Dermis microvascular lymphatic vessel endothelial cell (primary cell): ENCODE results near the gene BCL7B. TPM values are rescaled to one million over a fixed set of nuclear protein-coding genes. Genes with fewer than 3 reads are reported as not detected.
"Not testable (repeated sequence)": the region's sequence is repeated elsewhere in the genome, so short reads cannot be mapped to it uniquely, and the experiment has no call there.

Source experiments
- DNase-seq, 2 donors: peaks; one replicate each; pipeline versions ENCODE4 v3.0.0 to v3.0.0-alpha.2; 2010; ENCODE audit warnings: low read depth in 2 of 2
- total RNA-seq: library from RNA; depleted of rRNA; stranded (reverse); fragments of >200 nt; gene quantifications from 2 replicates; pipeline ENCODE4 v1.2.1, GENCODE V29; 2014

Gene BCL7B
- total RNA-seq, 1 donor from 2014 or later: 21.3 TPM

- DNase-seq: not testable (repeated sequence)
Measured at GRCh38 chr7:73535918-73536317, 21.6 kb downstream of the BCL7B start.

GRCh38 chr7:73533742-73534141, 23.7 kb downstream of the BCL7B start:
- DNase-seq: no peak

- DNase-seq: no peak
Measured at GRCh38 chr7:73532224-73532623, 25.3 kb downstream of the BCL7B start.

- DNase-seq: no peak
Measured at GRCh38 chr7:73530800-73531199, 26.7 kb downstream of the BCL7B start.

- peak; percentile 38 to 50 for DNase-seq
Measured at GRCh38 chr7:73526896-73527821, 30.3 kb downstream of the BCL7B start.

GRCh38 chr7:73526158-73526494, 31.4 kb downstream of the BCL7B start:
- not testable (repeated sequence) for DNase-seq

- peak; percentile 95 to 99 for DNase-seq
Measured at GRCh38 chr7:73522105-73522872, 35.2 kb downstream of the BCL7B start, which contains the start of gene BAZ1B. Gene BAZ1B (minus strand): TSS chr7:73522293. CDS start chr7:73521933, 360 bp downstream.

GRCh38 chr7:73521636-73522104, 35.8 kb downstream of the BCL7B start:
- no peak for DNase-seq

GRCh38 chr7:73520673-73521635, 36.5 kb downstream of the BCL7B start:
- peak in 1 of 2 donors; percentile 9 for DNase-seq

GRCh38 chr7:73519867-73520672, 37.4 kb downstream of the BCL7B start:
- DNase-seq: peak in 1 of 2 donors; percentile 5

GRCh38 chr7:73518470-73518869, 39.0 kb downstream of the BCL7B start:
- DNase-seq: no peak

- no peak for DNase-seq
Measured at GRCh38 chr7:73517241-73517995, 40.1 kb downstream of the BCL7B start.

GRCh38 chr7:73515178-73515577, 42.3 kb downstream of the BCL7B start:
- DNase-seq: no peak

GRCh38 chr7:73512018-73512780, 45.3 kb downstream of the BCL7B start:
- DNase-seq: no peak

- no peak for DNase-seq
Measured at GRCh38 chr7:73509463-73509862, 48.0 kb downstream of the BCL7B start.

- no peak for DNase-seq
Measured at GRCh38 chr7:73507556-73507955, 49.9 kb downstream of the BCL7B start.

- DNase-seq: no peak
Measured at GRCh38 chr7:73504920-73505319, 52.6 kb downstream of the BCL7B start.

GRCh38 chr7:73504017-73504416, 53.5 kb downstream of the BCL7B start:
- peak in 1 of 2 donors; percentile 22 for DNase-seq

- DNase-seq: no peak
Measured at GRCh38 chr7:73503229-73503628, 54.3 kb downstream of the BCL7B start.
